Stimulated activated CD4-positive, alpha-beta T cell treated with anti-CD3 and anti-CD28 coated beads, TNF-alpha, amount 100 ng/mL, for 1 hour (primary cell): ENCODE data around the gene SLC6A13.
"Not testable (repeated sequence)": the region's sequence is repeated elsewhere in the genome, so short reads cannot be mapped to it uniquely, and the experiment has no call there.

ENCODE experiments used
- DNase-seq, 3 donors: peaks; one replicate each; pipeline ENCODE4 v3.0.0-alpha.2; 2020; ENCODE audit warnings: low read depth in 3 of 3, low spot score in 1 of 3

Gene SLC6A13

GRCh38 chr12:201361-201760 is 61.3 kb downstream of the SLC6A13 start:
- DNase-seq = no peak

DNA sequence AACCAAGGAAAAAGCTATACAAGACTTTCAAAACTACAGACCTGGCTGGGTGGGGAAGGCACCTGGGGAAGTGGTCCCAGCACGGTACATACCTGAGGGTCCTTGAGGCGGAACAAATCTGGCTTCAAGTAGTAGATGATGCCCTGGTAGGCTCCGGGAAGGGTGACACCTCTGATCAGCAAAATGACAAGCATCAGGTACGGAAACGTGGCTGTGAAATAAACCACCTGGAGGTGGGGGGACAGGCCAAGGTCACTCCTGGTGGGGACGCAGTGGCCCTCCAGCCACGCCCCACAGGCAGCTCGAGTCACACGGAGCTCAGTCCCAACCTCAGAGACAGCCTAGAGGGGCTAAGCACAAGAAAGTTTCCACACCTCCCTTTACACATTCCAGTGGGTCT is 63.9 kb downstream of the SLC6A13 start:
- DNase-seq = no peak

GRCh38 chr12:197911-198695 is 64.5 kb downstream of the SLC6A13 start:
- no peak for DNase-seq

GRCh38 chr12:197347-197746 is 65.3 kb downstream of the SLC6A13 start:
- no peak for DNase-seq

GRCh38 chr12:196436-196835 is 66.2 kb downstream of the SLC6A13 start:
- DNase-seq = no peak

GRCh38 chr12:195951-196350 is 66.7 kb downstream of the SLC6A13 start:
- no peak for DNase-seq

- DNase-seq = no peak
Observed at GRCh38 chr12:195156-195555, 67.5 kb downstream of the SLC6A13 start.

DNA sequence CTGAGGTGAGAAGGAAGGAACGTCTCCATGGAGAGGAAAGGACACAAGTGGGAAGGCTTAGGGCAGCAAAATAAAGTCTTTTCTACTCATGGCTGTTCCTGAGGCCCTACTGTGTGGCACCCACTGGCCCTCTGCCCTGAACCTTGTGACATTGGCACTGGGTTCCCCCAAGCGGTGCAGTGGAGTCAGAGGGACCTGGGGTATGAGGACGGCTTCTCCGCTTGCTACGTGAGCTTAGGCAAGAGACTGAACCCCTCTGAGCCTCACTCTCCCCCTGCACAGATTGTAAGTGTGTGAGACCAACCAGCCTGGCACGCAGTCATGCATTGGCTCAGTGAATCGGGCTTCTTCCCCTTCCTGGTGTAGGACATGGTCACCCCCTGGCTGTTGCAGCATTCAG is 68.4 kb downstream of the SLC6A13 start:
- no peak for DNase-seq

GRCh38 chr12:193261-193660 is 69.4 kb downstream of the SLC6A13 start:
- no peak for DNase-seq

DNA sequence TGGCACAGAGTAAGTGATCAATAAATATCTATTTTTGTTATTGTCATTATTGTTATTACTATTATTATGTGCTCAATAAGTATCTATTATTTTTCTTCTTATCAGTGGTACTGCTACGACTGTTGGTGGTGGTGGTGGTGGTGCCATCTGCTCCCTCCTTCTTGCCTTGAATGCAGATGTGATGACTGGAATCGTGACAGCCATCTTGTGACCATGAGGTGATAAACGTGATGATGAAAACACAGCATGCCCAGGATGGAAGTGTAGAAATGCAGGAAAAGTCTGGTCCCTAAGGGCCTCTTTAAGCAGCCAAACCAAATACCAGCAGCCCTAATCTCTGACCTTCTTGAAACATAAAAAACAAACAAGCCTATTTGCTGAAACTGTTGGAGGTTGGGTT is 71.1 kb downstream of the SLC6A13 start:
- DNase-seq = no peak

- DNase-seq = no peak
Observed at GRCh38 chr12:190881-191280, 71.8 kb downstream of the SLC6A13 start.

DNA sequence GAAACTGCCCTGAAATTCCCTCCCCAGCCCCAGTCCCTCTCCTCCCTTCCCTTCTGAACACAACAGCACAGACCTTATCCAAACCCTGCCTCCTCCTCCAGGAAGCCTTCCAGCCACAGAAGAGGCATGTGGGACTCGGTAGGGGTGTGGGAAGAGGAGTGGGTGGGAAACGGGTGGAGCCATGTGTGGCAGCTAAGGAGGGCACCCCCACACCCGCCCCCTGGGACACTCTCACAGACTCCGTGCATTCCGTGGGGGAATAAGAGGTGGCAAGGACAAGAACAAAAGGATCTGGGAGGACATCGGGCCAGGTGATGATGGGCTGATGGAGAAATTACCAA is 73.0 kb downstream of the SLC6A13 start:
- no peak for DNase-seq

GRCh38 chr12:188910-189621 is 73.6 kb downstream of the SLC6A13 start:
- DNase-seq = peak in 1 of 3 donors; percentile 32

DNA sequence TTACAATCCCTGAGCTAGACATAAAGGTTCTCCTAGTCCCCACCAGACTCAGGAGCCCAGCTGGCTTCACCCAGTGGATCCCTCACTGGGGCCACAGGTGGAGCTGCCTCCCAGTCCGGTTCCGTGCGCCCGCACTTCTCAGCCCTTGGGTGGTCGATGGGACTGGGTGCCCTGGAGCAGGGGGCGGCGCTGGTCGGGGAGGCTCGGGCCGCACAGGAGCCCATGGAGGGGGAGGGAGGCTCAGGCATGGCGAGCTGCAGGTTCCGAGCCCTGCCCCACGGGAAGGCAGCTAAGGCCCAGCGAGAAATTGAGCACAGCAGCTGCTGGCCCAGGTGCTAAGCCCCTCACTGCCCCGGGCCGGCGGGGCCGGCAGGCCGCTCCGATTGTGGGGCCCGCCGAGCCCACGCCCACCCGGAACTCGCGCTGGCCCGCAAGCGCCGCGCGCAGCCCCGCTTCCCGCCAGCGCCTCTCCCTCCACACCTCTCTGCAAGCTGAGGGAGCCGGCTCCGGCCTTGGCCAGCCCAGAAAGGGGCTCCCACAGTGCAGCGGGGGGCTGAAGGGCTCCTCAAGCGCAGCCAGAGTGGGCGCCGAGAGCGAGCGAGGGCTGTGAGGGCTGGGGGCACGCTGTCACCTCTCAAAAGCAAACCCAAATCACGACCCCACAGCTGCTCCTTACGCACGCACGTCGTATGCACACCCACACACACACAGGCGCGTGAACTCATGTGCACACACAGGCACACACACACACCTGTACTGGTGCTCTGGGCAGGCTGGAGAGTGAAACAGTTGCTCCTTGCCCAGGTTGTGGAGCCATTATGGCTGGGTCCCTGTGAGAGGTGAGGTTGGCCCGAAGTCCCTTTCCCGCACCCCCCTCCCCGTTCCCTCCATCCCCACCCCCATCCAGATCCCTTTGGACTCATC is 74.4 kb downstream of the SLC6A13 start:
- not testable (repeated sequence) for DNase-seq

DNA sequence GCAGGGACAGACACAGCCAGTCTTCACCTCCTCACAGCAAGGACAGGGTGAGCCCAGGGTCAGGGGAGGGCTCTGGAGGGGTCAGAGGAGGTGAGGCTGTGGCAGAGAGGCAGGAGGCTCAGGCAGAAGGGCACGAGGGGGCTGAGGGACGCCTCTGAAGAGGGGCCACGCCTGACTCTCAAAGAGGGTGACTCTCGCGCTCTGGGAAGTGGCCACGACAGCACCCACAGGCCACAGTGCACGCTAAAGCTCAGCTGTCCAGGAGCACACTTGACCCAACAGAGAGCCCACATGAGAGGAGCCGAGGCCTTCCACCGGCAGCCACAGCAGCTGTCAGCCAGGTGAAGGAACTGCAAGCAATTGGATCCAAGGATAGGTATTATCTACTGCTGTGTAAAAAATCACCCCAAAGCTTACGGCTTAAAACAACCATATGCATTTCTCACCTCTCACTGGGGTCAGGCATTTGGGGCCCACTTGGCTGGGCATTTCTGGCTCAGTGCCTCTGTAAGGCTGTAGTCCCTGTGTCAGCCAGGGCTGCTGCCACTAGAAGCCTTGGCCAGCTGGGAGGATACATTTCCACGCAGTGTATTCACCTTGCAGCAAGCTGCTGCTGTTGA is 76.5 kb downstream of the SLC6A13 start:
- DNase-seq = no peak

DNA sequence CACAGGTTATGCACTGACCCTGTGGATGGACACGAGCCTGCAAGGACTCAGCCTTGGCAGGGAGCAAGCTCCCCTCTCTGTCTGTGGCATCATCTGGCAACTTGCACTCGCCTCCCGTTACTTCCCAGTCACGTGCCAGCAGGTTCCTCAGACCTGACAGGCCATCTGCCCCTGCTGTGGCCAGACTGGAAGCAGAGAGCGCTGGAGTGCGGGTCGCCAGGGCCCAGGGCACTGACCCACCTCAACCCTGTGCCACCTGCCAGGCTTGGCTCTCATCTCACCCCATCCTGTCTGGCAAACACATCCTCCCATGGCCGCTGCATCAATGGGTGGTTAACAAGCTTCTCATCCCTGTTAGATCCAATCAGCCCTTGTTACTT is 77.1 kb downstream of the SLC6A13 start:
- no peak for DNase-seq

- DNase-seq = no peak
Observed at GRCh38 chr12:184811-185575, 77.6 kb downstream of the SLC6A13 start.

- no peak for DNase-seq
Observed at GRCh38 chr12:182381-182892, 80.2 kb downstream of the SLC6A13 start.

GRCh38 chr12:181921-182320 is 80.7 kb downstream of the SLC6A13 start:
- DNase-seq = no peak

DNA sequence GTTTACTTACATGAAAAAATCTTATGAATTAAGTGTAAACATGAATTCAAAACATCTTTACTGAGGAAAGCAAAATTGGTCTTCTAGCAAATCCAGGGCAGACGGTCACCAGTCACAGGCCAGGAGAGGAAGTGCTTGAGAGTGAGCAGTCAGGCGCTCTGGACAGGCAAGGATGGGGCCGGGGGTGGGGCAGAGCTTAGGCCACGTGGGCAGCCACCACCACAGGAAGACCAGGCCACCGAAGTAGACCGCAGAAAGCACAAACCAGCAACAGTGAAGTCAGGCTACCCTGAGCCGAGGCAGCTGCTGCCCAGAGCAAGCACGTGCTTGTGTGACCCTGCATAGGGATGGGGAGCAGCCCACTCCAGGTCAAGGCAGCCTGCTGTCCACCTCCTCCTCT is 82.2 kb downstream of the SLC6A13 start:
- no peak for DNase-seq
